NT2/D1 (cell line): ENCODE results near the gene GSPT2.
"Not testable (repeated sequence)": the region's sequence is repeated elsewhere in the genome, so short reads cannot be mapped to it uniquely, and the experiment has no call there.

Experiments used
- DNase-seq: peaks from one replicate; pipeline ENCODE4 v3.0.0-alpha.2; 2011; ENCODE audit warnings: low read depth, low spot score
- H3K27me3 ChIP-seq: 2 replicates; pipeline ENCODE4 v1.6.0; 2011; ENCODE audit warnings: mild to moderate bottlenecking; ENCODE audit not compliant: insufficient read length, insufficient read depth
- H3K36me3 ChIP-seq: 2 replicates; pipeline ENCODE4 v1.6.1; 2011; ENCODE audit warnings: mild to moderate bottlenecking, low read length, mixed read lengths; ENCODE audit not compliant: insufficient read depth, insufficient read length
- H3K4me1 ChIP-seq: 2 replicates; pipeline ENCODE4 v1.5.1; 2011; ENCODE audit not compliant: insufficient read depth, insufficient read length
- H3K4me3 ChIP-seq: 2 replicates; pipeline ENCODE4 v1.5.1; 2011; ENCODE audit warnings: low read depth; ENCODE audit not compliant: insufficient read length
- H3K9ac ChIP-seq: 2 replicates; pipeline ENCODE4 v1.6.0; 2011; ENCODE audit warnings: low read depth; ENCODE audit not compliant: insufficient read length
- H3K9me3 ChIP-seq: 2 replicates; pipeline ENCODE4 v1.5.1; 2011; ENCODE audit warnings: mild to moderate bottlenecking, low read length; ENCODE audit not compliant: insufficient read depth
- SUZ12 ChIP-seq: IDR thresholded peaks from 2 replicates; pipeline ENCODE4 v1.6.1; 2011; ENCODE audit not compliant: insufficient read length, insufficient read depth; ENCODE audit errors: extremely low read depth
- YY1 ChIP-seq: IDR thresholded peaks from 2 replicates; pipeline ENCODE4 v1.6.1; 2011; ENCODE audit not compliant: insufficient read length, insufficient read depth
- ZNF274 ChIP-seq: IDR thresholded peaks from 2 replicates; pipeline ENCODE4 v1.6.1; 2011; ENCODE audit warnings: mild to moderate bottlenecking, low read depth, low read length

The GSPT2 gene

GRCh38 chrX:51743179-51743957 lies at the start of gene GSPT2:
Gene GSPT2 (plus strand): TSS chrX:51743442. CDS start chrX:51743627, 185 bp downstream.
- H3K36me3 ChIP-seq = peaks cover 19% of the 10 kb centered on the region
- H3K4me3 ChIP-seq = peak within 1 kb of the TSS; percentile 89
- H3K27me3 ChIP-seq = no peaks in the 10 kb centered on the region
- peak within 1 kb of the TSS; percentile 96 for H3K9ac ChIP-seq
- H3K4me1 ChIP-seq = no peaks in the 10 kb centered on the region
- DNase-seq = peak; percentile 47
- no peak for TF ChIP-seq SUZ12
- peak; percentile 58 for TF ChIP-seq YY1
- no peaks in the 10 kb centered on the region for H3K9me3 ChIP-seq

- no peaks in the 10 kb centered on the region for H3K36me3 ChIP-seq
- no peaks in the 10 kb centered on the region for H3K27me3 ChIP-seq
These were observed 49.0 kb upstream of the GSPT2 start for GRCh38 chrX:51694254-51694653.

GRCh38 chrX:51697397-51697796 lies 45.8 kb upstream of the GSPT2 start:
- no peaks in the 10 kb centered on the region for H3K4me1 ChIP-seq
- TF ChIP-seq YY1 (no peak), SUZ12 (no peak)
- DNase-seq = no peak
- no peak overlapping the region for H3K9ac ChIP-seq
- H3K27me3 ChIP-seq = no peaks in the 10 kb centered on the region
- H3K36me3 ChIP-seq = no peaks in the 10 kb centered on the region
- H3K4me3 ChIP-seq = no peak overlapping the region
- no peaks in the 10 kb centered on the region for H3K9me3 ChIP-seq

More at GRCh38 chrX:51694254-51694653, 49.0 kb upstream of the GSPT2 start:
- DNase-seq = no peak
- no peak for TF ChIP-seq SUZ12
- TF ChIP-seq YY1 = no peak
- no peak for TF ChIP-seq ZNF274
- H3K4me1 ChIP-seq = no peaks in the 10 kb centered on the region
- H3K9ac ChIP-seq = no peak overlapping the region
- no peaks in the 10 kb centered on the region for H3K9me3 ChIP-seq
- no peak overlapping the region for H3K4me3 ChIP-seq

- not testable (repeated sequence) for H3K4me3 ChIP-seq, H3K36me3 ChIP-seq, H3K9me3 ChIP-seq, H3K4me1 ChIP-seq, H3K27me3 ChIP-seq, DNase-seq, H3K9ac ChIP-seq
These were observed 32.7 kb upstream of the GSPT2 start, which contains the start of gene CENPVL1 for GRCh38 chrX:51710277-51711164. Gene CENPVL1 (plus strand): TSS chrX:51710512. CDS start chrX:51710512, 0 bp downstream.

- H3K4me1 ChIP-seq, DNase-seq, H3K36me3 ChIP-seq, H3K27me3 ChIP-seq, H3K9me3 ChIP-seq, H3K4me3 ChIP-seq, H3K9ac ChIP-seq: not testable (repeated sequence)
These were observed 30.1 kb upstream of the GSPT2 start for GRCh38 chrX:51712943-51713647.

GRCh38 chrX:51728202-51728601 lies 15.0 kb upstream of the GSPT2 start:
- Histone ChIP-seq H3K9me3 (no peaks in the 10 kb centered on the region), H3K27me3 (no peaks in the 10 kb centered on the region), H3K4me1 (peaks cover 4% of the 10 kb centered on the region), H3K36me3 (no peaks in the 10 kb centered on the region), H3K9ac (no peak overlapping the region), H3K4me3 (no peak overlapping the region)
- DNase-seq = no peak
- TF ChIP-seq ZNF274 (no peak), SUZ12 (no peak), YY1 (no peak)

- H3K36me3 ChIP-seq = no peaks in the 10 kb centered on the region
- DNase-seq = no peak
- no peak overlapping the region for H3K9ac ChIP-seq
- H3K9me3 ChIP-seq = no peaks in the 10 kb centered on the region
- peaks cover 2% of the 10 kb centered on the region for H3K4me1 ChIP-seq
- H3K27me3 ChIP-seq = no peaks in the 10 kb centered on the region
- TF ChIP-seq YY1 = no peak
- TF ChIP-seq SUZ12 = no peak
- no peak for TF ChIP-seq ZNF274
- H3K4me3 ChIP-seq = no peak overlapping the region
These were observed 6.2 kb upstream of the GSPT2 start for GRCh38 chrX:51737091-51737490.
